ENCODE measurements around the gene CEP131. TPM values are rescaled to one million over a fixed set of nuclear protein-coding genes. Genes with fewer than 3 reads are reported as not detected.

Gene CEP131
- polyA plus RNA-seq, 2 of the 4 experiments (the other 2 are of a cell fraction): 3.3 to 11.5 TPM

- ATAC-seq (no peak), FAIRE-seq (no peak), DNase-seq (ENCODE audit: low read depth in 1 of 2, low spot score in 1 of 2) (no peak)
- Histone ChIP-seq H3K27ac (no peak overlapping the region), H3K9me3 (no peaks in the 10 kb centered on the region), H3K4me3 (no peak overlapping the region), H3K4me1 (no peaks in the 10 kb centered on the region), H3K4me2 (no peak overlapping the region)
- POLR2A ChIA-PET: no interaction called here
- no peak for TF ChIP-seq KDM5A (IDR thresholded peaks at IDR 0.05)
- no peak for TF ChIP-seq ELK1 (IDR thresholded peaks at IDR 0.05; ENCODE audit: low read depth, low read length)
- no peak for TF ChIP-seq GATA3 (IDR thresholded peaks at IDR 0.05; ENCODE audit: borderline replicate concordance)
- TF ChIP-seq KDM1A (IDR thresholded peaks at IDR 0.05; ENCODE audit: low read depth): no peak
- no peak for TF ChIP-seq HOXB13 (CRISPR knock-in tag; IDR thresholded peaks at IDR 0.05; ENCODE audit: low read depth)
- TF ChIP-seq TP53 (CRISPR knock-in tag; IDR thresholded peaks at IDR 0.05): no peak
- TF ChIP-seq JUNB (IDR thresholded peaks at IDR 0.05): no peak
- no peak for TF ChIP-seq ZFP36 (IDR thresholded peaks at IDR 0.05; ENCODE audit: borderline replicate concordance, partially characterized antibody)
- no peak for TF ChIP-seq NFE2L2 (conservative IDR thresholded peaks at IDR 0.05; ENCODE audit: low read length)
- TF ChIP-seq FOXS1 (CRISPR knock-in tag; IDR thresholded peaks at IDR 0.05): no peak
- TF ChIP-seq USF2 (IDR thresholded peaks at IDR 0.05): no peak
- TF ChIP-seq ESRRA (IDR thresholded peaks at IDR 0.05; ENCODE audit: borderline replicate concordance, low read length): no peak
- CTCF ChIA-PET: interaction anchor here (0.6 to 3.1 kb wide), 9 partner anchors 10 to 60 kb away, joined by 3 to 22 read pairs (median 4); no protein-coding TSS in a partner anchor
- 90% methylated on average over 35 of the region's 49 CpGs for WGBS (ENCODE audit: missing lambda C conversion rate)
Observed at GRCh38 chr17:81180836-81181810, 41.6 kb downstream of the CEP131 start.

- peaks cover 3% of the 10 kb centered on the region; the same call in 1 of the 3 replicates for H3K9me3 ChIP-seq
- no peaks in the 10 kb centered on the region for H3K4me1 ChIP-seq
- no peak for DNase-seq (ENCODE audit: low read depth in 1 of 2, low spot score in 1 of 2)
- no peak overlapping the region for H3K4me2 ChIP-seq
- ATAC-seq: no peak
- WGBS (ENCODE audit: missing lambda C conversion rate): 61% methylated on average over 9 of the region's 12 CpGs
- TF ChIP-seq FOSL2 (IDR thresholded peaks at IDR 0.05) (no peak), FOSL2 (CRISPR knock-in tag; IDR thresholded peaks at IDR 0.05) (no peak), RAD21 (conservative IDR thresholded peaks at IDR 0.05 in 1 of 2, IDR thresholded peaks at IDR 0.05 in 1 of 2) (no peak), EHF (CRISPR knock-in tag; IDR thresholded peaks at IDR 0.05) (no peak), JUNB (IDR thresholded peaks at IDR 0.05) (no peak), NPAS2 (CRISPR knock-in tag; IDR thresholded peaks at IDR 0.05; ENCODE audit: borderline replicate concordance) (no peak), CBX2 (IDR thresholded peaks at IDR 0.05; ENCODE audit: borderline replicate concordance, low read depth) (no peak), ZC3H11A (IDR thresholded peaks at IDR 0.05) (no peak), POLR2AphosphoS2 (conservative IDR thresholded peaks at IDR 0.05; ENCODE audit: low read length) (no peak), NR3C1 (IDR thresholded peaks at IDR 0.05) (no peak), CHD4 (IDR thresholded peaks at IDR 0.05; ENCODE audit: borderline replicate concordance) (no peak), ATOH8 (CRISPR knock-in tag; IDR thresholded peaks at IDR 0.05; ENCODE audit: low read depth) (no peak), PBX3 (IDR thresholded peaks at IDR 0.05) (no peak)
- no peak overlapping the region for H3K27ac ChIP-seq
- H3K4me3 ChIP-seq: no peak overlapping the region
- no peak for FAIRE-seq
- ChIA-PET CTCF (interaction anchor here (0.8 to 3.1 kb wide), 10 partner anchors 9 to 156 kb away, joined by 3 to 22 read pairs (median 3); no protein-coding TSS in a partner anchor), POLR2A (interaction anchor here (0.7 kb wide), 1 partner anchor 59 kb away, joined by 3 read pairs; the partner anchor contains the start of genes NDUFAF8 and TEPSIN)
Observed at GRCh38 chr17:81179861-81180260, 42.9 kb downstream of the CEP131 start.

All from A549 (cell line).